OCI-LY3 (cell line): ENCODE measurements around the gene BRCA2.

Source experiments
- H2AFZ ChIP-seq: fragments of 200-600, 300-600 bp; shearing (Covaris generic); 2 replicates; pipeline ENCODE4 v1.6.0; 2014; ENCODE audit warnings: antibody characterized with exemption, low read depth, low read length
- H3K27ac ChIP-seq: fragments of 200-600, 300-600 bp; sonication (generic); 2 replicates; pipeline ENCODE4 v1.5.1; 2014; ENCODE audit warnings: mild to moderate bottlenecking, low read length, moderate library complexity, mixed read lengths
- H3K27me3 ChIP-seq: fragments of 200-600, 300-600 bp; sonication (generic); 2 replicates; pipeline ENCODE4 v1.6.1; 2014; ENCODE audit warnings: low read depth, low read length, mixed read lengths
- H3K36me3 ChIP-seq: fragments of 200-600, 300-600 bp; sonication (generic); replicated peaks from 2 replicates; pipeline ENCODE3; 2014; ENCODE audit warnings: low read depth, low read length, mixed read lengths
- H3K4me1 ChIP-seq: fragments of 300-600, 200-600 bp; sonication (generic); 2 replicates; pipeline ENCODE4 v1.6.1; 2014; ENCODE audit warnings: low read length, mixed read lengths
- H3K4me2 ChIP-seq: fragments of 200-600, 300-600 bp; sonication (generic); 2 replicates; pipeline ENCODE4 v1.6.1; 2014; ENCODE audit warnings: low read length, mixed read lengths
- H3K4me3 ChIP-seq: fragments of 300-600, 200-600 bp; sonication (generic); 2 replicates; pipeline ENCODE4 v1.5.1; 2014; ENCODE audit warnings: antibody characterized with exemption, mild to moderate bottlenecking, low read length, moderate library complexity
- H3K79me2 ChIP-seq: fragments of 300-600, 200-600 bp; shearing (Covaris generic); 2 replicates; pipeline ENCODE4 v1.6.1; 2014; ENCODE audit warnings: mild to moderate bottlenecking, low read length, mixed read lengths
- H3K9ac ChIP-seq: fragments of 300-600, 200-600 bp; shearing (Covaris generic); 2 replicates; pipeline ENCODE4 v1.6.0; 2014; ENCODE audit warnings: mild to moderate bottlenecking, low read length, moderate library complexity
- H3K9me3 ChIP-seq: fragments of 200-600, 300-600 bp; shearing (Covaris generic); 2 replicates; pipeline ENCODE4 v1.6.1; 2014; ENCODE audit warnings: low read length, mixed read lengths; ENCODE audit not compliant: insufficient read depth
- H4K20me1 ChIP-seq: fragments of 200-600, 300-600 bp; sonication (generic); 2 replicates; pipeline ENCODE4 v1.6.1; 2016; ENCODE audit warnings: low read length, mixed read lengths; ENCODE audit not compliant: insufficient read depth
- CTCF ChIP-seq: fragments of 200-600, 300-600 bp; sonication (generic); IDR thresholded peaks from 2 replicates; pipeline ENCODE4 v1.5.1; 2014; ENCODE audit warnings: antibody characterized with exemption, low read length, low read depth
- EZH2phosphoT487 ChIP-seq: fragments of 200-600 bp; shearing (Covaris generic); IDR thresholded peaks from 2 replicates; pipeline ENCODE4 v1.6.1; 2018; ENCODE audit warnings: antibody characterized with exemption, mixed run types, low read depth

Gene BRCA2

DNA sequence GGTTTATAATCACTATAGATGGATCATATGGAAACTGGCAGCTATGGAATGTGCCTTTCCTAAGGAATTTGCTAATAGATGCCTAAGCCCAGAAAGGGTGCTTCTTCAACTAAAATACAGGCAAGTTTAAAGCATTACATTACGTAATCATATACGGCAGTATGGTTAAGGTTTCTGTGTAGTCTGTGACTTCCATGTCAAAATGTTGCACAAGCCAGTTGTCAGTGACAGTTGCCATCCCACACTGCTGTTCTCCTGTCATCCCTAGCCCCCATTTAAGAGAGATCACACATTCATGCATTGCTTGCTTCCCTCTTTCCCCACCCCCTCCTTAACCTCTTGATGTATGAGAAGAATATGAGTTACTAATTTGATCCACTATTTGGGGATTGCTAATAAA lies 47.3 kb downstream of the BRCA2 start:
- H3K79me2 ChIP-seq: no peaks in the 10 kb centered on the region
- H4K20me1 ChIP-seq: no peaks in the 10 kb centered on the region
- no peak overlapping the region for H3K4me3 ChIP-seq
- no peak overlapping the region for H3K9ac ChIP-seq
- H3K27me3 ChIP-seq: no peaks in the 10 kb centered on the region
- H3K27ac ChIP-seq: no peak overlapping the region
- no peaks in the 10 kb centered on the region for H3K9me3 ChIP-seq
- H3K4me1 ChIP-seq: no peaks in the 10 kb centered on the region
- peaks cover 22% of the 10 kb centered on the region for H3K36me3 ChIP-seq
- TF ChIP-seq EZH2phosphoT487: no peak
- no peak for TF ChIP-seq CTCF
- no peak overlapping the region for H3K4me2 ChIP-seq
- H2AFZ ChIP-seq: no peak overlapping the region

DNA sequence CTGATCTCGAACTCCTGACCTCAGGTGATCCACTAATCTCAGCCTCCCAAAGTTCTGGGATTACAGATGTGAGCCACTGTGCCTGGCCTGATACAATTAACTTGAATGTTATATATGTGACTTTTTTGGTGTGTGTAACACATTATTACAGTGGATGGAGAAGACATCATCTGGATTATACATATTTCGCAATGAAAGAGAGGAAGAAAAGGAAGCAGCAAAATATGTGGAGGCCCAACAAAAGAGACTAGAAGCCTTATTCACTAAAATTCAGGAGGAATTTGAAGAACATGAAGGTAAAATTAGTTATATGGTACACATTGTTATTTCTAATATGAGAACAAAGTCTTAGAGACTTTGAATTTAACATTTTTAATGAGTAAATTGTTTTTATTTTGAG lies 55.5 kb downstream of the BRCA2 start:
- no peaks in the 10 kb centered on the region for H3K79me2 ChIP-seq
- no peak overlapping the region for H3K27ac ChIP-seq
- peaks cover 43% of the 10 kb centered on the region for H3K36me3 ChIP-seq
- H3K4me1 ChIP-seq: no peaks in the 10 kb centered on the region
- no peaks in the 10 kb centered on the region for H4K20me1 ChIP-seq
- H2AFZ ChIP-seq: no peak overlapping the region
- H3K27me3 ChIP-seq: no peaks in the 10 kb centered on the region
- no peak overlapping the region for H3K4me3 ChIP-seq
- no peaks in the 10 kb centered on the region for H3K9me3 ChIP-seq
- no peak overlapping the region for H3K9ac ChIP-seq
- no peak overlapping the region for H3K4me2 ChIP-seq
- TF ChIP-seq EZH2phosphoT487: no peak

GRCh38 chr13:32376642-32377415 lies 61.5 kb downstream of the BRCA2 start:
- Histone ChIP-seq H3K27me3 (no peaks in the 10 kb centered on the region), H3K9me3 (no peaks in the 10 kb centered on the region), H3K4me3 (no peak overlapping the region), H3K4me2 (no peak overlapping the region), H3K36me3 (peaks cover 48% of the 10 kb centered on the region), H3K9ac (no peak overlapping the region), H3K4me1 (no peaks in the 10 kb centered on the region), H3K27ac (no peak overlapping the region), H2AFZ (no peak overlapping the region), H4K20me1 (no peaks in the 10 kb centered on the region), H3K79me2 (no peaks in the 10 kb centered on the region)
- TF ChIP-seq EZH2phosphoT487 (no peak), CTCF (no peak)

DNA sequence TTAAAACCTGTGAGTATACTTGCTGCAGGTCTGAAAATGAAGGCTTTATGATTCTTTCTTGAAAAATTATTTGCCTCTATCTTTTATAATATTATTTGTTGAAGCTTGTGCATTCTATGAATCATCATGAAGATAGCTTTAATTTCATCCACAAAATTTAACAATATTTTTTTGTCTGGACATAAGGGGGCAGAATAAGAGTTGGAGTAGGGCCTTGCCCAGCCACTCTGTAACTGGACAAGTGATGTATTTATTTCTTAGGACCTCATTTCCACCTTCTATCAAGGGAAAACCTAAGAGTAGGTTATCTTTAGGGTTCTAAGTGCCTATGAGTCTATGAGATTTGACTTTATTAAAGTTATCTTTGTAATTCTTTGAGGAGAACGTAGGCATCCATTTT lies 62.7 kb downstream of the BRCA2 start:
- Histone ChIP-seq H3K36me3 (peaks cover 44% of the 10 kb centered on the region), H3K27ac (no peak overlapping the region), H3K4me3 (no peak overlapping the region), H3K9me3 (no peaks in the 10 kb centered on the region), H3K79me2 (no peaks in the 10 kb centered on the region), H4K20me1 (no peaks in the 10 kb centered on the region), H3K9ac (no peak overlapping the region), H3K4me2 (no peak overlapping the region), H3K27me3 (no peaks in the 10 kb centered on the region), H2AFZ (no peak overlapping the region), H3K4me1 (no peaks in the 10 kb centered on the region)
- peak; percentile 15; the same call in 1 of the 2 replicates for TF ChIP-seq CTCF
- TF ChIP-seq EZH2phosphoT487: no peak
